GM19328 (cell line): ENCODE measurements around the gene ANKHD1.
"Not testable (repeated sequence)": the region's sequence is repeated elsewhere in the genome, so short reads cannot be mapped to it uniquely, and the experiment has no call there.

Experiments used
- ATAC-seq: cut with Tn5 transposase; IDR thresholded peaks from one replicate; pipeline ENCODE4 v1.9.1; 2021; ENCODE audit warnings: mild to moderate bottlenecking, moderate library complexity; ENCODE audit not compliant: unreplicated experiment

Gene ANKHD1

GRCh38 chr5:140421375-140421774 is 19.7 kb downstream of the ANKHD1 start:
- ATAC-seq: not testable (repeated sequence)

DNA sequence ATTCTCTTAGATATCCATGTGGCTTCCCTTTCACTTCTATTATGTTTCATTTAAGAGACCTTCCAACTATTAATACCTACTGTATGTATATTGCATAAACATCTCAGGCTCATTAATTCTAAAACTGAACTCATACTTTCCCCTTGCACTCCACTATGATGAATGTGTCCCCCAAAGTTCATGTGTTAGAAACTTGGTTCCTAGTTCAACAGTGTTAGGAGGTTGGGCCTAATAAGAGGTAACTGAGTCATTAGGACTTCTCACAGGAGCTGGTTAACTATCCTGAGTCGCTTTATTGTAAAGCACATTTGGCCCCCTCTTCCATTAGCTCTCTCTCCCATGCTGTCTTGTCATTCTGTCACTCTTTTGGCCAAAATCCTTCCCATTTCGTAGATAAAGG is 22.0 kb downstream of the ANKHD1 start:
- ATAC-seq: no peak

- no peak for ATAC-seq
Measured at GRCh38 chr5:140424135-140424534, 22.5 kb downstream of the ANKHD1 start.

- ATAC-seq: not testable (repeated sequence)
Measured at GRCh38 chr5:140427726-140428125, 26.1 kb downstream of the ANKHD1 start.

DNA sequence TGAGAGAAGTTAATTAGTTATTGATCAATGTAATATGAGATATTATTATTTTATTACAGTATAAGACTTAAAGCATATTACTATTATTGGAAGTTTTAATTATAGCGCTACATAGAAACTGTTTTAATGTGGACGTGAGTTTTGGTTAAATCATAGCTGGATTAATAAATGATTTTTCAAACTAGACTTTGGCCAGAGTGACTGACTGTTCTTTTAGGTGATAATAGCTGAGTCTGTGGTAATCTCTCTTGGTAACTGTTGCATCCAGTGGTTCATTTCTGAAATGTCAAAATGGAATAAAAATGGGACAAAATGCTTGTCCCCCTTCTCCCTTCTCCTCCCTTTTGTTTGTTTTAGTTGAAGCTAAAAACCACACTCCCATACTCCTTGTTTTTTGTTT is 28.1 kb downstream of the ANKHD1 start:
- no peak for ATAC-seq

- ATAC-seq: no peak
Measured at GRCh38 chr5:140432212-140432611, 30.6 kb downstream of the ANKHD1 start.

DNA sequence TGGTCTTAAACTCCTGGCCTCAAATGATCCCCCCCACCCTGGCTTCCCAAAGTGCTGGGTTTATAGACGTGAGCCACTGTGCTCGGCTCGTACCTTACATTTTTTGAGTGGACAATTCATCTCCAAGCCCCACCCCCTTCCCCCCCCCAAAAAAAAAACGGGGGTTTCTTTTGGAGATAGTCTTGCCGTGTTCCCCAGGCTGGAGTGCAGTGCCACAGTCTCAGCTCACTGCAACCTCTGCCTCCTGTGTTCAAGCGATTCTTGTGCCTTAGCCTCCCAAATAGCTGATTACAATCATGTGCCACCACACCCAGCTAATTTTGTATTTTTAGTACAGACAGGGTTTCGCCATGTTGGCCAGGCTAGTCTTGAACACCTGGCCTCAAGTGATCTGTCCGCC is 31.3 kb downstream of the ANKHD1 start:
- ATAC-seq: no peak

- ATAC-seq: not testable (repeated sequence)
Measured at GRCh38 chr5:140457368-140457767, 55.7 kb downstream of the ANKHD1 start.

- no peak for ATAC-seq
Measured at GRCh38 chr5:140466981-140467742, 65.5 kb downstream of the ANKHD1 start.

DNA sequence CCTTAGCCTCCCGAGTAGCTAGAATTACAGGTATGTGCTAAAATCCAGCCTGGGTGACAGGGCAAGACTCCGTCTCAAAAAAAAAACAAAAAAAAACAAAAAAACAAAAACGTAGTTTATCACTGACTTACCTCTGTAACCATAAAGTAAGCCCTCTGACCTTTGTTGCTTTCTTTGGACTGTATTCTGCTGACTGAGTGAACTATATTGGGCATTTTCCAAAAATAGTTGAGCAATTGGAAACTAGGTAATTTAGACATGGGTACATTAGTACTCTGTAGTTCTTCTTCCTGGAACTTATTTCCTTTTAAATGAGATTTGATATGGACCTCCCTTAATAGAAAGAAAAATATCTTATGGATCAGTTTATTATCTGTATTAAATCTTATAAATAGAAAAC is 66.6 kb downstream of the ANKHD1 start:
- no peak for ATAC-seq

DNA sequence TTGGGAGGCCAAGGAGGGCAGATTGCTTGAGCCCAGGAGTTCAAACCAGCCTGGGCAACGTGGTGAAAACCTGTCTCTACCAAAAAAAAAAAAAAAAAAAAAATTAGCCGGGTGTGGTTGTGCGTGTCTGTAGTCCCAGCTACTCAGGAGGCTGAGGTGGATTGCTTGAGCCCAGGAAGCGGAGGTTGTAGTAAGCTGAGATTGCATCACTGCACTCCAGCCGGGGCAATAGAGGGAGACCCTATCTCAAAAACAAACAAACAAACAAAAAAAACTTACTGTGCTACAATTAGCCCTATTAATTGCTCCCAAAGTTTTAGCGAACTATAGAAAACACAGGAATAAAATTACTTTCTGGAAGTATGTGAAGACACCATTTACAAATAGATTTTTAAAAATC is 67.6 kb downstream of the ANKHD1 start:
- ATAC-seq: no peak

- ATAC-seq: no peak
Measured at GRCh38 chr5:140480310-140481014, 78.8 kb downstream of the ANKHD1 start.

- no peak for ATAC-seq
Measured at GRCh38 chr5:140481758-140482157, 80.1 kb downstream of the ANKHD1 start.

- no peak for ATAC-seq
Measured at GRCh38 chr5:140483055-140483454, 81.4 kb downstream of the ANKHD1 start.

- ATAC-seq: not testable (repeated sequence)
Measured at GRCh38 chr5:140488141-140488540, 86.5 kb downstream of the ANKHD1 start.

DNA sequence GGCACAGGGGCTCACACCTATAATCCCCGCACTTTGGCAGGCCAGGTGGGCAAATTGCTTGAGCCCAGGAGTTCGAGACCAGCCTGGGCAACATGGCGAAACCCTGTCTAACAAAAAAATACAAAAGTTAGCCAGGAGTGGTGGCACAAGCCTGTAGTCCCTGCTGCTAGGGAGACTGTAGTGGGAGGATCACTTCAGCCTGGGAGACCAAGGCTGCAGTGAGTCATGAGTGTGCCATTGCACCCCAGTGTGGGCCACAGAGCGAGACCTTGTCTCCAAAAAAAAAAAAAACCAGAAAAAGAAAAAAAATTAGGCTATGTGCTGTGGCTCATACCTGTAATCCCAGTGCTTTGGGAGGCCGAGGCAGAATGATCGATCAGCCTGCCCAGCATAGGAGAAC is 87.3 kb downstream of the ANKHD1 start:
- ATAC-seq: no peak

DNA sequence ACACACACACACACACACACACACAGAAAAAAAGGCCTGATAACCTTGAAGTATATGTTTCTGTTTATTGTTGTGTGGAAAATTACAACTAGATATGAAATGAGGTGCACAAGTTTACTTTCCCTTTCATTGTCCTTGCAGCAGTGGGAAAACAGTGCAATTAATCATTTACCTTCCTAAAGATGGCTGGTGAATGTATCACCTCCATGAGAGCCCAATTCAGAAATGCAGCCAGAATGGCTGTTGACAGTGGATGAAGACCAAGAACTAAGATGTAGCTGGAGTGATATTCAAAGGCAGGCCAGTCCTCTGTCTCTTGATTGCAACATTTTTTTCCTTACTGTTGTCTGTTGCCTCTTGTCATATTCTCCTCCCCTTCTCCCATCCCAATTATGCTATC is 96.3 kb downstream of the ANKHD1 start:
- ATAC-seq: no peak

GRCh38 chr5:140498591-140498990 is 97.0 kb downstream of the ANKHD1 start:
- no peak for ATAC-seq

- ATAC-seq: no peak
Measured at GRCh38 chr5:140502834-140503233, 101.2 kb downstream of the ANKHD1 start.

DNA sequence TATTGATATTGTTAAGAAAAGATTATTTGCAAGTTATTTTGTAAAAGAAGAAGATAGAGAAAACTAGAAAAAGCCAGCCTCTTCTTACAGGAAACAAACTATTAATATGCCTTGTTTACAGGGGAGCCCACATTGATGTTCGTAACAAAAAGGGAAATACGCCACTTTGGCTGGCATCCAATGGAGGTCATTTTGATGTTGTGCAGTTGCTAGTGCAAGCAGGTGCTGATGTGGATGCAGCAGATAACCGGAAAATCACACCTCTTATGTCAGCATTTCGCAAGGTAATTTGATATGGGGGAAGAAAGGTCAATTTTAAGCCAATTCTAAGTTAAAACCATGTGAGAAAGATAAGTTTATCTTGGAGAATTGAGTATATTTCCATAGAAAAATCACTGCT is 108.3 kb downstream of the ANKHD1 start:
- no peak for ATAC-seq

DNA sequence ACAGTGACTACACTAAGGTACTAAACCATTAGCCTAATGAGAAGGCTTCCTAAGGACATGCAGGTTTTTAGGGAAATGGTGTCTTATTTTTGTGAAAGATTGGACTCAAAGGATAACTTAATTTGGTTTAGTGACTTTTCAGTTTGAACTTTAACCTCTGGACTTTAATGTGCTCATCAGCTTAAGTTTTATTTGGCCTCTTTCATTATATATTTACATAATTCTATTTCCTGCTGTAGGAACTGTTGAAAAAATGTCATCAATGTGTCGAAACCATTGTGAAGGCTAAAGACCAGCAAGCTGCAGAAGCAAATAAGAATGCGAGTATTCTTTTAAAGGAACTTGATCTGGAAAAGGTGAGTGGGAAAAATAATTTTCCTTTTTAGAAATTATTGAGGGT is 111.5 kb downstream of the ANKHD1 start:
- ATAC-seq: no peak

DNA sequence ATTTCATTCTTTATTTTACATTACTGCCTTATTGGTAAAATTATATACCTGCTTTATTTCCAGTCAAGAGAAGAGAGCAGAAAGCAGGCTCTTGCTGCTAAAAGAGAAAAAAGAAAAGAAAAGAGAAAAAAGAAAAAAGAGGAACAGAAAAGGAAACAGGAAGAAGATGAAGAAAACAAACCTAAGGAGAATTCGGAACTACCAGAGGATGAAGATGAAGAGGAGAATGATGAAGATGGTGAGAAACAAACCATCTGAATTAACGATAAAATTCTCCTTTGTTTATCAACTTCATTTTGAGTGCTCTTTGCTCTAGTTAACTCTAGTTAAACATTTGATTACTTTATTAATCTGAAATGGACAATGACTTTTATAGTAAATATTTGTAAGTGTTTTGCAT is 122.4 kb downstream of the ANKHD1 start:
- ATAC-seq: no peak
